Ramos (cell line): ENCODE measurements around the gene NOC3L.
"Not testable (repeated sequence)": the region's sequence is repeated elsewhere in the genome, so short reads cannot be mapped to it uniquely, and the experiment has no call there.

Experiments used
- in situ Hi-C: fragments of 300-500 bp; cut with MboI; formaldehyde crosslinking; loops from one replicate; pipeline ENCODE4 v1.14.3; 2022; ENCODE audit warnings: low sequenced_read_pairs; ENCODE audit not compliant: unreplicated experiment

The NOC3L gene

GRCh38 chr10:94364482-94364881, 1.7 kb upstream of the NOC3L start:
- in situ Hi-C loops = no loop called here

- in situ Hi-C loops = no loop called here
These were observed 469 bp upstream of the NOC3L start for GRCh38 chr10:94363251-94363565.

- in situ Hi-C loops = no loop called here
These were observed 1.5 kb downstream of the NOC3L start for GRCh38 chr10:94361171-94361794.

- in situ Hi-C loops = no loop called here
These were observed 4.3 kb downstream of the NOC3L start for GRCh38 chr10:94358480-94358879.

GRCh38 chr10:94357193-94357592, 5.5 kb downstream of the NOC3L start:
- in situ Hi-C loops = no loop called here

GRCh38 chr10:94355841-94356240, 6.9 kb downstream of the NOC3L start:
- in situ Hi-C loops = no loop called here

- in situ Hi-C loops = no loop called here
These were observed 9.4 kb downstream of the NOC3L start for GRCh38 chr10:94353336-94353735.

GRCh38 chr10:94351089-94351488, 11.7 kb downstream of the NOC3L start:
- in situ Hi-C loops = no loop called here

- in situ Hi-C loops = not testable (repeated sequence)
These were observed 12.2 kb downstream of the NOC3L start for GRCh38 chr10:94350500-94350899.

GRCh38 chr10:94349327-94349726, 13.4 kb downstream of the NOC3L start:
- in situ Hi-C loops = no loop called here

- in situ Hi-C loops = no loop called here
These were observed 18.1 kb downstream of the NOC3L start for GRCh38 chr10:94344522-94345122.

GRCh38 chr10:94343151-94343550, 19.6 kb downstream of the NOC3L start:
- in situ Hi-C loops = no loop called here

- in situ Hi-C loops = no loop called here
These were observed 27.9 kb downstream of the NOC3L start for GRCh38 chr10:94334857-94335256.

- in situ Hi-C loops = no loop called here
These were observed 29.7 kb downstream of the NOC3L start for GRCh38 chr10:94333051-94333450.

GRCh38 chr10:94328613-94329012, 34.1 kb downstream of the NOC3L start:
- in situ Hi-C loops = no loop called here

- in situ Hi-C loops = no loop called here
These were observed 35.1 kb downstream of the NOC3L start for GRCh38 chr10:94327649-94328048.

- in situ Hi-C loops = no loop called here
These were observed 38.0 kb downstream of the NOC3L start for GRCh38 chr10:94324609-94325233.

- in situ Hi-C loops = no loop called here
These were observed 42.3 kb downstream of the NOC3L start for GRCh38 chr10:94320285-94320914.

- in situ Hi-C loops = no loop called here
These were observed 46.2 kb downstream of the NOC3L start for GRCh38 chr10:94316560-94316959.

GRCh38 chr10:94315975-94316464, 46.7 kb downstream of the NOC3L start:
- in situ Hi-C loops = no loop called here

- in situ Hi-C loops = no loop called here
These were observed 47.7 kb downstream of the NOC3L start for GRCh38 chr10:94315024-94315451.
